GM19099 (cell line): ENCODE results near the gene PSME4.

Experiments
- POLR2A ChIP-seq: IDR thresholded peaks from 3 replicates; pipeline ENCODE4 v1.6.1; 2011; ENCODE audit warnings: low read depth; ENCODE audit not compliant: insufficient read length; ENCODE audit errors: extremely low read depth

The PSME4 gene

DNA sequence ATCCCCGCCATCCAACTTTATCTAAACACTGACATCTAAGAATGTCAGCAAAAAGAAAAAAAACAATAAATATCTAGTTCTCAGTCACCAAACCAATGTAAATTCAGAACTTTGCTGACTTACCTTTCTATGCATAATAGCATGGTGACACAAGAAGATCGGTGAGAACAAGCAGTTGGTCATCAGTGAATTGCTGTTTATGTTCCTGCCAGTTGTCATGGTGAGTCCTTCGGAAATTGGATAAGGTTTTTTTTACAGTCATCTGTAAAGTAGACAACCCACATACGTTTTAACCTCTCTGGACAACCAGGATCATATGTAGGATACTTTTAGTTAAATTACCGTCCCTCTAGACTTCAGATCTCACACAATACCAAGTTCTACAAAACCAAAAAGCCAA, 104.8 kb downstream of the PSME4 start:
- no peak for TF ChIP-seq POLR2A

DNA sequence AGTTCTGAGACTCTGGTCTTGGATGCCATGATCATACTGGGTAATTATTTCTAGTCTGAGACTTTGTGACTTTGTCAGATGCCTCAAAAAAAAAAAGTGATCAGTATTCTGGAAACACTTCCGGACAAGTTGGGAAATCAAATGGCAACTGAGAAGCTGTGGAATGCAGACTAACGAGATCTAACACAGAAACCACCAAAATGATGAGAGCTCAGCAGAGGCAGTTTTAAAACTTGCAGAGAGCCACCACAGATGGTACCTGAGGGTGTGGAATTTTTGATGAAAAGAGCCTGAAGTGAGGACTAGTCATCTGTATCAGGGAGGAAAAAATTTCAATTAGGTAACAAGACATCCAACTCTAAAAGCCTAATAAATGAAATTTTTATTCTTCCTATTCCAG, 105.5 kb downstream of the PSME4 start:
- TF ChIP-seq POLR2A: no peak

DNA sequence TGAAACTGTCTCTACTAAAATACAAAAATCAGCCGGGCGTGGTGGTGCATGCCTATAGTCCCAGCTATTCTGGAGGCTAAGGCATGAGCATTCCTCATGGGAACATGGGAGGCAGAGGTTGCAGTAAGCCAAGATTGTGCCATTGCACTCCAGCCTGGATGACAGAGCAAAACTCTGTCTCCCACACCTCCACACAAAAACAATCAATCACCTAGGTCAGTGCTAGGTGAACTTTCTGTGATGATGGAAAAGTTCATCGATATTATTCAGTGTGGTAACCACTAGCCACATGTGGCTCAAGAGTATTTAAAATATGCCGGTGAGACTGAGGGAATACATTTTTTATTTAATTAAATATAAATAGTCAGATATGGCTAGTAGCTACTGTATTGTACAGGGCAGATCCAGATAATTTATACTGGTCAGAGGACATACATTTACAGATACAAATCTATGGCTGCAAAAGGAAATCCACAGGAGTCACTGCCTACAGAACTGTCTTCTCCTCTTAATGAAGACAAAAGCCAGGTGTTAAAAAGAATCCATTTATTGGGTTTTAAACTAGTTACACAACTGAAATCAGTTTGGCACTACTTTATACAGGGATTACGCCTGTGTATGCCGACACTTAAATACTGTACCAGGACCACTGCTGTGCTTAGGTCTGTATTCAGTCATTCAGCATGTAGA, 107.1 kb downstream of the PSME4 start:
- TF ChIP-seq POLR2A: no peak

DNA sequence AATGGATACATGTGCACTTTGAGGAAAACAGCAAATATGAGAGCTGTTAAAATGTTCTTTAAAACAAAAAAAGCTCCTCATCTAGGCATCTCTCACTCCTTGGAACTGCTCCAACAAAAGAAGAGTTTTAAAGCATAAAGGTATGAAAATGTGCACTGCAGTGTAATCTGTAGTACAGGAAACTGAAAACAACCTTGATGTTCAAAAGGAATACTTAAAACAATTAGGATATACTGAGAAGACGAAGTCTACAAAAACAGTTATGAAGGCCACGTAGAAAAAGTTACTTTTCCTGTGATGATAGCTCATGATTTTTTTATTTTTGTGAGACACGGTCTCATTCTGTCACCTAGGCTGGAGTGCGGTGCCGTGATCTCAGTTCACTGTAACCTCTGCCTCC, 109.0 kb downstream of the PSME4 start:
- TF ChIP-seq POLR2A: no peak

DNA sequence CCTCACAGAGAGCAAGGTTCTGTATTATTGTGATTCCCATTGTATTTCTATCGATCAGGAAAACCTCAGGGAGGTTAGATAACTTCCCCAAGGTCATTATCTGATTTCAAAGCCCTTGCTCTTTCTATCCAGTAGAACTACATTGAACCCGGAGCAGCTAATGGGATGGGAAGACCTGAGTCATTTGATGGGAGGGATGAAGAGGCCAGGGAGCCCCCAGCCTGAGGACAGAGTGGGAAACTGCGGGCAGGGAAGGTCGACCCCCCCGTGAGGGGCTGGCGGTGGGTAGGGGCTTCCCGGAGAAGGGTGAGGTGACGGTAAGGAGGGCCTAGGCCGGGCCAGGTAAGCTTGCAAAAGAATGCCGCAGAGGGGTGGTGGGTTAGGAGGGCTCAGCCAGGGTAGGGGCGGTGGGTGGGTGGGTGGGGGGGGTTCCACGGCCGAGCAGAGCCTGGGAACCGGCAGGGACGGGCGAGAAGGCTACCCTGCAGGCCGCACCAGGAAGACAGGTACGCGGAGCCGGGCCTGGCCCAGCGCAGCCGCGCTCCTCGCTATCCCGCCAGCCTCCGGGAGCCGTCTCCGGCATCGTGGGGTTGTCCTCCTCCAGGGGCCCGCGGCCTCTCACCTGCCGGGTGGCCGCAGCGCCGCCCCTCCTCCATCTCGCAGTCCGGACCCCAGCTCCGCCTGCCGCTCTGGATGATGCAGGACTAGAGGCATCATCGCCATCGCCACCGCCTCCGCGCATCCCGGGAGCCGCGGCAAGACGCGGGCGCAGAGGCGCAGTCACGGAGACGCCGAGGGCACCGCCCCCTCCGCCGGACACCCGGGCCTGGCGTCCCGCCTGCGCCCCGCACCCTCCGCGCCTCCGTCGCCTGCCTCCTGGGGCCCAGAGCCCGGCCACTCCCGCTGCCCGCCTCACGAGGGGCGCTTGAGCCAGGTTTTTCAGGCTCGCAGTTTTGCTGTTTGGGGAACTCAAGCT, 111.3 kb downstream of the PSME4 start, which contains the start of gene GPR75:
TSS of gene GPR75 (minus strand) at position 762 of the 976 bp plus-strand sequence. CDS start 5,211 bp downstream, outside the sequence.
- TF ChIP-seq POLR2A: no peak

DNA sequence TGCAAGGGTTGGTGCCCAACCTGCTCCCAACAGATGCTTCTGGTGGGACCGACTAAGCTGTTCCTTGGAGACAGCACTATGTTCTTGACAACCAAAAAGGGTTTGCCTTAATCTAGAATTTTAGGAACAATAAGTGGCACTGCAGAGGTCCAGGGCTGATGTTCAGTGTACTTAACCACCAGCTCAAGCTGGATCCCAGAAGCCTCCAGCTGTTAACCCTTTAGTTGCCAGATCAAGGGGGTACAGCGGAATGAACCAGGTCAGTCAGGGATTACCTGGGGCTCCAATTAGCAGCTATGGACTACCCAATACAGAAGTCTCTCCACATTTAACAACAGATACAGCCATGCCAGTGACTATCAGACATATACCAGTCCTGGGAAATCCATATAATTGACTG, 114.5 kb downstream of the PSME4 start:
- TF ChIP-seq POLR2A: no peak

DNA sequence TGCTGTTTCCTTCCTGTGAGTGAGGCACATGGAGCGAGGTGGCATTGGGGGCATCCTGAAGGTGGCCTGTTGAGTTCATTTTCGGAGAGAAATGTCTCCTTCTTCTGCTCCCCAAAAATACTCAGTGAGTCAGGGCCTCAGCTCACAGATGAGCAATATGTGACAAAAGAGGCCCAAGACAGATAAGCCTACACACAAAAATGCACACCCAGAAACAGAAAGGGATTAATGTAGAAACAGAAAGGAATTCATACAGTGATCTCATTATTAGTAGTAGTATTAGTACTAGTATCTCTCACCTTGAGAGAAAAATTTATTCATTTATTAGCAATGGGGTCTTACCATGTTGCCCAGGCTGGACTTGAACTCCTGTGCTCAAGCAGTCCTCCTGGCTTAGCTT, 116.1 kb downstream of the PSME4 start:
- TF ChIP-seq POLR2A: no peak

DNA sequence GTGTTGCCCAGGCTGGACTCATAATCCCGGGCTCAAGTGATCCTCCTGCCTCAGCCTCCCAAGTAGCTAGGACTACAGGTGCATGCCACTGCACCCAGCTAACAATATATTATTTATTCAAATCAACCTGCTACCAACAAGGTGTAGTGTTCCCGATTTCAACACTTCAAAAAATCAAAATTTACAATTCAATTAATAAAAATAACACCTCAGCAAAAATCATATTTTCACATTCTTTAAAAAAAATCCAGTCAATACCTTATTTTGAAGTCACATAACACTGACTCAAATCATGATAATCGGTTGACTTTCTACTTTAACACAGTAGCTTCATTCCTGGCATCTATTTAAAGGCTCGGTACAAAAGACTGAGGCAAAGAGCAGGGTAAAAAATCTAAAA, 118.3 kb downstream of the PSME4 start:
- TF ChIP-seq POLR2A: no peak

DNA sequence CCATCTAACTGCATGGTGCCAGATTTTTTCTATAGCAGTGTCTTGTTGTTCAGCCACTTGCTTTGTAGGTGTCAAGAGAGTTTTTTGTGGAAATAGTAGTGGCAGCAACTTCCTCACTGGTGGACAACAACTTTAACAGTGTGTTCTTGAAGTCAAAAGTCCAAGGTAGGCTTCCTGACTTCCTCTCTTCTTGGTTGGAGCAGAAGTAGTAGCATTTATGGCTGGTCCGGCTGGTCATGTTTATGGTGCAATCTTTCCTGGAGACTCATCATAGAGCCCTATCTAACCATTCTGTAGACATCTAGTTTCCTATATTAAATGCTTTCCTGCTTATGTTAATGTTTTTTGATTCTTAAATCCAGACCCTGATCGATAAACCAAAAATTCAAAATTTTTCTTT, 122.7 kb downstream of the PSME4 start:
- TF ChIP-seq POLR2A: no peak

DNA sequence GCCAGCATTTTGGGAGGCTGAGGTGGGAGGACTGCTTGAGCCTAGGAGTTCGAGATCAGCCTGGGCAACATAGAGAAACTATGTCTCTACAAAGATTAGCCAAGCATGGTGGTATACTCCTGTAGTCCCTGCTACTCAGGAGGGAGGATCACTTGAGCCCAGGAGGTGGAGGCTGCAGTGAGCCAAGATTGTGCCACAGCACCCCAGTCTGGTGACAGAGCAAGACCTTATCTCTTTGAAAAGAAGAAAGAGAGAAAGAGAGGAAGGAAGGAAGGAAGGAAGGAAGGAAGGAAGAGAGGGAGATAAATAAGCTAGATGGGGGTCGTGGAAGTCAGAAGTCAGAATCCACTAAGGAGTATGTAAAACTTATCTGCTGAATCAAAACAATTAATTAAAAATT, 127.2 kb downstream of the PSME4 start:
- TF ChIP-seq POLR2A: no peak

DNA sequence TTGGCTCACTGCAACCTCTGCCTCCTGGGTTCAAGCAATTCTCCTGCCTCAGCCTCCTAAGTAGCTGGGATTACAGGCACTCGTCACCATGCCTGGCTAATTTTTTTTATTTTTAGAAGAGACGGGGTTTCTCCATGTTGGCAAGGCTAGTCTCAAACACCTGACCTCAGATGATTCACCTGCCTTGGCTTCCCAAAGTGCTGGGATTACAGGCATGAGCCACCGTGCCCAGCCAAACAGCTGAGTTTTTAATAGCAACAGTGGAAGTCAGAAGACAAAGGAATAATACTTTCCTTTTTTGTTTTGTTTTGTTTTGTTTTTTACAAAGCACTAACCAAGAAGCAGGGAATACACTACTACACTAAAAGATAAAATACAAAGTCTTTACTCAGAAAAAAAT, 127.9 kb downstream of the PSME4 start:
- TF ChIP-seq POLR2A: no peak

DNA sequence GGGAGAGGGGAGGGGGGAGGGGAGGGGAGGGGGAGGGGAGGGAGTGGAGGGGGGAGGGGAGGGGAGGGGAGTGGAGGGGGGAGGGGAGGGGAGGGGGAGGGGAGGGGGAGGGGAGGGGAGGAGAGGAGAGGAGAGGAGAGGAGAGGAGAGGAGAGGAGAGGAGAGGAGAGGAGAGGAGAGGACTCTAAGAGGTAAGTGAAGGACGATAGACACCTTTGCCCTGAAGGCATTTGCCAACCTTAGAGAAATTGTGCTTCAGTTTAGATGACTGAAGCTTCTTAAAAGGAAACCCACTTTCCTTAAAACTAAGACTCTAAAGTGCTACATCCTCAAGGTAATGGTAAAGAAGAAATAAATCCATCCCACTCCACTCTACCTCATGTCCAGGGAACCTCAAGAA, 130.2 kb downstream of the PSME4 start:
- no peak for TF ChIP-seq POLR2A

DNA sequence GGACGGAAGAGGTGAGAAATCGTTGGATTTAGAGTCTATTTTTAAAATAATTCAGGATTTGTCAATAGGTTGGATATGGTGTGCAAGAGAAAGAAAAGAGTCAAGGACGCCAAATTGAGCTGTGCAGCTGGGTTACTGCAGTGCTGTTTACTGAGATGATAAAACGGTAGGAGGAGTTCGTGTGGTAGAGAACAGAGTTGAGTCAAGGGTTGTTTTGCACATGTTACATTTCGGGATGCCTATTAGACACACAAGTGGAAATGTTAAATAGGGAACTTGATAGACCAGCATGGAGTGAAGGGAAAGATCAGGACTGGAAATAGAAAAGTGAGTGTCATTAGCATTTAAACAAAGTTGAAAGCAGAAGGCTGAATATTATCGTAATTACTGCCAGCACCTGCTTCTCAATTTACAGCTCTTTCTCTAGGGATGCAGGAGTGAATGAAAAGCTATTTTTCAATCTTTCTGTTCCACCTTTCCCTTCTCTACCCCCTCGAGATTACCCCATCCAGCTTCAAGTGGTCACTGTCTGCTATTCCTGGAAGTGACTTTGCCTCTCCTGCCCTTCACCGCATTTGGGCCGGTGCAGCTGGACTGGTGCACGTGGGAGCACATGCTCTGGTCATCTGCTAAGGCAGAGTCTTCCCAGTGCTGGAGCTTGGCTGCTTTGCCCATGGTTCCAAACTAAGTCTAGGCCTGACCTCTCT, 141.4 kb downstream of the PSME4 start:
- no peak for TF ChIP-seq POLR2A

DNA sequence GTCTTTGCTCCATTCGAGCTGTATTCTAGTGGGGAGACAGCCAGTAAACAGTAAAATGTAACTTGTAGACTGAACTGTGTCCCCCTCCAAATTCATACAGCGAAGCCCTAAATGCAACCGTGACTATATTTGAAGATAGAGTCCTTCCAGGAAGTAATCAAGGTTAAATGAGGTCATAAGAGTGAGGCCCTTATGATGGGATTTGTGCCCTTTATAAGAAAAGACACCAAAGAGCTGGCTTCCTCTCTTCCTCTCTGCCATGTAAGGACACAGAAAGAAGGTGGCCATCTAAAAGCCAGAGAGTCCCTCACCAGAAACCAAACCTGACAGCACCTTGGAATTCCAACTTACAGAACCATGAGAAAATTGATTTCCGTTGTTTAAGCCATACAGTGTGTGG, 142.5 kb downstream of the PSME4 start:
- no peak for TF ChIP-seq POLR2A

DNA sequence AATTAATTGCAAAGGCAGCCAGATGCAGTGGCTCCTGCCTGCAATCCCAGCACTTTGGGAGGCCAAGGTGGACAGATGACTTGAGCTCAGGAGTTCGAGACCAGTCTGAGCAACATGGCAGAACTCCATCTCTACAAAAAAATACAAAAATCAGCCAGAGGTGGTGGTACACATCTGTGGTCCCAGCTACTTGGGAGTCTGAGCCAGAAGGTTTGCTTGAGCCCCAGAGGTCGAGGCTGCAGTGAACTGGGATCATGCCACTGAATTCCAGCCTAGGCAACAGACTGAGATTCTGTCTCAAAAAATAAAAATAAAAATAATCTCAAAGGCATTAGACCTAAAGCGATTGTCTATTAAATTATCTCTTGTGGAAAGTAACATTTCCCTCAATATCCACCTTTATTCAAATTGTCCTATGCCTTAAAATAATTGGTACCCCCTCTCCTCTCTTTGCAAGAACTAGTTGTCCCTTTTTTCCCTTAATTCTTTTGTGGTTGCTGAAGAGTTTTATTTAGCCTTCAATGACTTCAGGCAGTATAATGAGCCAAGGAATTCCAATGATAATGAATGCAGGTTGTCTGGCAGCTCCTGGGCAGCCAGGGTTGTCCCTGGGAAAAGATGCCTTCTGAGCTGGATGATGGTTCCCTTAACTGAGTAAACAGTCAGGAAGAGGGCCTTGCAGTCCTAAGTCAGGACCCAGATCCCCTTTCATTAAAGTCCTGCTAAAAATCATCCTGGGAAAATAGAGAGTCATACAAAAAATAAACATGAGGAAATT, 143.2 kb downstream of the PSME4 start:
- TF ChIP-seq POLR2A: no peak
